Endometrium (tissue), 2 donors: ENCODE data around the gene RBM8A.

Experiments used
- FAIRE-seq: peaks from 2 replicates; lab custom pipeline; 2012; peaks lifted over from hg19 to GRCh38; lab: Jason Lieb, UNC
- donor health status: control.
- donor health status: control.

Gene RBM8A

GRCh38 chr1:145877923-145878486 is 49.3 kb downstream of the RBM8A start:
- no peak for FAIRE-seq

- FAIRE-seq: no peak
Measured at GRCh38 chr1:145874646-145875045, 52.6 kb downstream of the RBM8A start.

- FAIRE-seq: no peak
Measured at GRCh38 chr1:145871994-145872924, 55.0 kb downstream of the RBM8A start.
